Activated naive CD8-positive, alpha-beta T cell (primary cell): ENCODE measurements around the gene CD86.

Experiments used
- H3K27ac Mint-ChIP-seq: one replicate; pipeline ENCODE4 v1.8.0; 2021; ENCODE audit warnings: mixed read lengths
- H3K27me3 Mint-ChIP-seq: one replicate; pipeline ENCODE4 v1.8.0; 2021; ENCODE audit warnings: mixed read lengths
- H3K36me3 Mint-ChIP-seq: one replicate; pipeline ENCODE4 v1.8.0; 2021; ENCODE audit warnings: mixed read lengths
- H3K4me1 Mint-ChIP-seq: one replicate; pipeline ENCODE4 v1.8.0; 2021; ENCODE audit warnings: low read depth, mixed read lengths
- H3K4me3 Mint-ChIP-seq: one replicate; pipeline ENCODE4 v1.8.0; 2021; ENCODE audit warnings: mild to moderate bottlenecking, mixed read lengths
- H3K9me3 Mint-ChIP-seq: one replicate; pipeline ENCODE4 v1.8.0; 2021; ENCODE audit warnings: low read depth, mixed read lengths

Gene CD86

DNA sequence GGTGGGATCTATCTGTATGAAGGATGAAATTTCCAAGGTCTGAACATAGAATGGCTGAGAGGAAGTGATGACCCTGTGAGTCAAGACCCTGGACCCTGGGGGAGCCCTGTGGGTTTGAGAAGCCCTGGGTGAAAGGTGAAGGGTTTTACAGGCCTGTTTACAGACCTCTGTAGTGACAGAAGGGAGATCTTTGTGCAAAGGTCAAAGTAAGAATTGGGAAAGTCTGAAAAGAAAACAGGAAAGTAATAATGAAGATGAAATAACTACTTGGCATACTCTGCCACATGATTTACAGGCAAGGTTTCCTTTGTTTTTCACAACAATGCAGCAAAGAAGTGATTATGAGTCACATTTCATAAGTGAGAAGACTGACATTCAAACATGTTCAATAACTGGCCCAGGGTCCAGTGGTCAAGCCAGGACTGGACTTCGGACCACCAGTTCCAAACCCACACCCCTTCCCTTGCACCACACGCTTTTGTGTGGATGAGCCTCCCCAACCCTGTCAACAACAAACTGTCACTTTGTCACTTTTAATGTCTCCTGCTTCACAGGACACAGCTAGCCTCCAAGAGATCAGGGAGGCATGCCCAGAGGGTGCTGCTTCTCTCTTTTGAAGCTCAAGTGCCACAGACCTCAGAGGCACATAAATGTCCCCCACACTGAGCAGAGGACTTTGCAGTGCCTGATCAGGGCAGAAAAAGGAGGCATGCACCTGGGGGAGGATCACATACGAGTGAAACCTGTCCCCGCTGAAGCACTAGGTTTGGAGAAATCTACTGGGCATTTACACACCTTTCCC, 21.5 kb downstream of the CD86 start:
- Mint-ChIP-seq H3K27ac (no peak overlapping the region), H3K4me1 (no peaks in the 10 kb centered on the region), H3K36me3 (peaks cover 2% of the 10 kb centered on the region), H3K4me3 (no peak overlapping the region), H3K9me3 (peaks cover 3% of the 10 kb centered on the region), H3K27me3 (peaks cover 13% of the 10 kb centered on the region)

DNA sequence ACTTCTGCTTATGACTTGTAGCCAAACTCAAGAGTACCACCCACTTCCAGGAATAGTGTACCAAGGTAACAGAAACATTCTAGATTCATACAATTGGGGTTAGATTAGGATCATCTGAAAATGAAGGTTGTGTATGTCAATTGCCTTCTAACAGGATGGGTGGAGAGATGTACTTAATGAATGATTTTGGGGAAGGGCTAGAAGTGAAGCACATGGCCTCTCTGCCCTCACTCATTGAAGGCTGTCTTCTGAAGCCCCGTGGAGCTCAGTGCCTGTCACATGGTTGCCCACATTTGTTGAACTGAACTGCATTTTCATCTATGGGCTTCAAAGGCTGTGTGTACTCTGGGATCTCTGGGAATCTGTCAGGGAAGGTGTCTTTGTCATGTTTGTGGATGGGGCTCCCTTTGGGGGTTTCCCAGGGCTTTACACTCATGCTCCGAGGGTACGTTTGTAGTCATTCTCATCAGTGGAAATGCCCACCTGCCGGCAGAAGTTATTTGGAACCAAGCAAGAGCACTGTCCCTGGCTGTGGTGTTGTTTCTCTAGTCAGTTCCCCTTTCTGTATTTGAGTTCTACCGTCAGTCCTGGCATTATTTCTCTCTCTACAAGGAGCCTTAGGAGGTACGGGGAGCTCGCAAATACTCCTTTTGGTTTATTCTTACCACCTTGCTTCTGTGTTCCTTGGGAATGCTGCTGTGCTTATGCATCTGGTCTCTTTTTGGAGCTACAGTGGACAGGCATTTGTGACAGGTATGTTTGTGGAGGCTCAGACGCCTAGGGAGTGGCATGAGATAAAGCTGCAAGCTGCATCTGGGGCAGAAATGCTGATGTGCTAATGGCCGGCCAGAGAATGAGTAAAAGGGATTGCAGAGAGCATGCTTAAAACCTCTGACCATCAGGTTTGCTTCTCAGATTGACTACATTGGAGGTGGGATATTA, 22.4 kb downstream of the CD86 start:
- H3K36me3 Mint-ChIP-seq: peaks cover 2% of the 10 kb centered on the region
- H3K27me3 Mint-ChIP-seq: peaks cover 13% of the 10 kb centered on the region
- no peak overlapping the region for H3K27ac Mint-ChIP-seq
- no peaks in the 10 kb centered on the region for H3K4me1 Mint-ChIP-seq
- peaks cover 3% of the 10 kb centered on the region for H3K9me3 Mint-ChIP-seq
- H3K4me3 Mint-ChIP-seq: no peak overlapping the region

DNA sequence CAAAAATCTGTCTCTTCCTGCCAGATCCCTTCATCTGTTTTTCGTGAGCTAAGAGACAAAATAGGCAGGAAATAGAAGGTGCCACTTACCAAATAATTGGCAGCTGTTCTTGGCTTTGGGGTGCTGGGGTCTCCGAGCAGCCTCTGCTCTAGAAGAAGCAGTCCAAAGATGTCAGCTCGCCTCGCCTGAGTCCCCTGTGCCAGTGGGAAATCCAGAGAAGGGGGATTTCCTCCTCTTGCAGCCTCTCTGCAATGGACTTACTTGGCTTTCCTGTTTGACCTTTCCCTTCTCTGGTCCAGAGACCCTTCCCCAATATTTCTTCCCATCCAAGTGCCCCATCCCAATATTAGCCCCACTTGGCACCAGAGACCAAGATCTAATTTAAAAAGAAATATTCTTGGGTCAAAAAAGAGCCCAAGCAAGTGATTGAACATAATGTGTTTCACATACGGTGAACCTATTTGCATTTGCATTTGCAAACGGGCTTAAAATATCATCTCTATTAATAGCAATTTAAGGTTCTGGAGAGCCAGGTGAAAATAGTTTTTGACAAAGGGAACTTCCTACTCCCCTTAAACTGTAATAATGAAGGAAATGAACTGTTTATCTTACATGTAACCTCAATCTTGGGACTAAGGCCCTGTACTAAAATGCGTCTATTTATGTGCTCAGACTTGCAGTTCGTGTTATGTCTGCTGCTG, 23.2 kb downstream of the CD86 start:
- H3K4me1 Mint-ChIP-seq: no peaks in the 10 kb centered on the region

DNA sequence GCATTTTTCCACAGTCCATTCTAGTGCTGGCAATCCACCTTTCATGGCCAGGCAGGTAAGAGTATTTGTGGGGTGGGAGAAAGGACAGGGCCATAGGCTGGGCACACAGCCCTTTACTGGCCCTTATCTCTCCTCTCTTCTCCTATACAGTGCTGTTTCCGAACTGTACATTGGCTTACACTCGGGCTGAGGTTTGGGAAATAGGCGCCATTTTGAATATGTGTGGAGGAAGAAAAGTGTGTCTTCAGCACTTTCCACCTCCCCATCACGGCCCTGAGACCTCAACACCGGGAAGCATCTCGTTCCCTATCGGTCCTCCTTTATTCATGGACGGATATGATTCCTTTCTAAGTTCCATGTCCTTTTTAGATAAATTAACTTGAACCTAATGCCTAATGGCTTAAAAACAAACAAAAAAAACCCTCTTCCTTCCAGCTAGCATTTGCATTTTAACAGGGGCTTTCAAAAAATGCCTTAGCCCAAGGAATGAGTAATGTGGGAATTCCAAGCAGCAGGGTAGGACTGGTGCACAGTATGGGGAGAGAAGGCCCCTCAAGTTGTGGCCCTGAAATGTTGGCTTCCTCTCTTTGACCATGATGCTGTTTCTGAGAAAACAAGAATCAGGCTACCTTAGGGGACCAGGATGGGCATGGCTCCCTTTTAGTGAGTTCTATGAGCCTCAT, 24.5 kb downstream of the CD86 start:
- Mint-ChIP-seq H3K4me1 (no peaks in the 10 kb centered on the region), H3K9me3 (no peaks in the 10 kb centered on the region), H3K27me3 (peaks cover 8% of the 10 kb centered on the region), H3K27ac (no peak overlapping the region), H3K4me3 (no peak overlapping the region), H3K36me3 (no peaks in the 10 kb centered on the region)

More for the DNA sequence above, 23.2 kb downstream of the CD86 start:
- peaks cover 3% of the 10 kb centered on the region for H3K9me3 Mint-ChIP-seq
- H3K36me3 Mint-ChIP-seq: no peaks in the 10 kb centered on the region
- no peak overlapping the region for H3K27ac Mint-ChIP-seq
- H3K27me3 Mint-ChIP-seq: peaks cover 11% of the 10 kb centered on the region
- no peak overlapping the region for H3K4me3 Mint-ChIP-seq

DNA sequence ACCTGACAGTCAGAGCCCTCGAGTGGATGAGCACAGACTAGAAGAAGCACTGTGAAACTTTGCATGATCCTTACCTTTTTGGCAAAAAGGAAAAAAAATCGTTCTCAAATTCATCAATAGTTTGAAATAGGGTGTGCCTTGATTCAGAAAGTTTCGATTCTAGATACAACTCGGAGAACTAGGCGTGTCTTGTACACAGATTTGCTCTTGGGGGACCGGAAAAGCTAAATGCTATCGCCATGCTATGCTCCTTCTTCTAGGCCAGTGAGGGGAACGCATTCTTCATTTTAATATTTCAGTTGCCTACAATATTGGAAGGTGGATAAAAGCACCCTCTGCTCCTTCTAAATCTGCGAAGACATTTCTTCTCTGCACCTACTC, 25.0 kb downstream of the CD86 start:
- Mint-ChIP-seq H3K4me3 (no peak overlapping the region), H3K36me3 (no peaks in the 10 kb centered on the region), H3K4me1 (no peaks in the 10 kb centered on the region), H3K9me3 (no peaks in the 10 kb centered on the region), H3K27ac (no peak overlapping the region), H3K27me3 (peaks cover 6% of the 10 kb centered on the region)

DNA sequence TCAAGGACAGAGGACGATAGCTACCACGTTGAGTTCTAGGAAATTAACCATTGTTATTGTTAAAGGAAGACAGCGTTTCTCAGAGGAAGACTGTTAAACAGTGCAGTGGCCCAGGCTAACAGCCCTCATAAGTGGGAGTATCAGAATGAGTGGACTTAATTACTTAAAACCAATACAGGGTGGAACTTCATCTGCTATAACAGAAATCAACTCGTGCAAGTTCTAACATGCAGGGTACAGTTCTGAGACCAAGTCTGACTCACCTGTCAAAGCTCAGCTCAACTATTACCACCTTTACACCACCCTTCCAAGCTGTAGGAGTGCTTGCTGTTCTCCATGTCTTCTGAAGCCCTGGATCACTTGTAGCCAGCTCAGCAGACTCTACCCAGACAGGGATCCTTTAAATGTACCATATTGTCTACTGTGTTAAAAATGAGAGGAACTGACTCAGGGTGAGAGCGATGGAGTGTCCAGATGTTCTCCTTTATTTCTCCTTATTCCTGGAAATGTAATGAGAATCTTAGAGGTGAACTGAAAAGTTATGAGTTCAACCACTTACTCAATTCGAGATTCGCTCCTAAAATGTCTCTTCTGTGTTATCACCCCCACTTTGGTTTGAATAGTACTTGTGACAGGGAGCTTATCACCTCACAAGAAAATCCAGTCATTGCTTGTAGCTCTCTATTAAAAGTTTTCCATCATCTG, 26.5 kb downstream of the CD86 start:
- H3K36me3 Mint-ChIP-seq: no peaks in the 10 kb centered on the region
- no peaks in the 10 kb centered on the region for H3K9me3 Mint-ChIP-seq
- peaks cover 5% of the 10 kb centered on the region for H3K27me3 Mint-ChIP-seq
- no peaks in the 10 kb centered on the region for H3K4me1 Mint-ChIP-seq
- H3K27ac Mint-ChIP-seq: no peak overlapping the region
- H3K4me3 Mint-ChIP-seq: no peak overlapping the region

DNA sequence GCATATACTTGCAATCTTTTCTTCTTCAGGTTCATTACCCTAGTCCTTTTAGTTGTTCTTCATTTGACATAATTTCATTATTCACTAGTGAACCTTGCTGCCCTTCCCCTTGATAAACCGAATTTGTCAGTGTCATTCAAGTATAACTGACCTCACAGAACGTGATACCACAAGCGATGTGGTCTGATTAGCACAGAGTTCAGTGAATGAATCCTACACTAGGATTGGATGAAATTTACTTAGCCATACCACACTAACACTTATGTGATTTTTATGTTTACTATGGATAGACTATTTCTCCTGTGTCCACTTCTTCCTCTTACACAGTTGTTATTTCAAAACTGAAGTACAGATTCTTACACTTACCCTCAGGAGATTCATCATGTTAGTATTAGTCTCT, 27.2 kb downstream of the CD86 start:
- Mint-ChIP-seq H3K4me3 (no peak overlapping the region), H3K27ac (no peak overlapping the region)

DNA sequence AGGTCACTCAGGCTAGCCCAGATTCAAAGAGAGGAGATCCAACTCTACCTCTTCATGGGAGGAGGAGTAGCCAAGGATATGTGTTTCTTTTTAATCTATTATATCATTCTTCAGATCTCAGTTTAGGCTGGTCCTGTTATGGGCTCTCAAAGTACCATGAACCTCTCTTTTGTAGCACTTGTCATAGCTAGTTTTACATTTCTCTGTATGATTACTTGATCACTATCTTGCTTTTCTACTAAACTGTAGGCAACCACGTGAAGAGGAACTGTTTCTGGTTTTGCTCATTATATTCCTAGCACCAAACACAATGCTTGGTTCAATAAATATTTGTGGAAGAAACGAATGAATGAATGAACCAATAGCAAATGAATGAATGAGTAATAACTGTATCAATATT, 29.6 kb downstream of the CD86 start:
- Mint-ChIP-seq H3K4me3 (no peak overlapping the region), H3K9me3 (no peaks in the 10 kb centered on the region), H3K27me3 (peaks cover 4% of the 10 kb centered on the region), H3K36me3 (no peaks in the 10 kb centered on the region), H3K27ac (no peak overlapping the region), H3K4me1 (no peaks in the 10 kb centered on the region)

More for the DNA sequence above, 27.2 kb downstream of the CD86 start:
- Mint-ChIP-seq H3K27me3 (peaks cover 4% of the 10 kb centered on the region), H3K4me1 (no peaks in the 10 kb centered on the region), H3K36me3 (no peaks in the 10 kb centered on the region), H3K9me3 (no peaks in the 10 kb centered on the region)

DNA sequence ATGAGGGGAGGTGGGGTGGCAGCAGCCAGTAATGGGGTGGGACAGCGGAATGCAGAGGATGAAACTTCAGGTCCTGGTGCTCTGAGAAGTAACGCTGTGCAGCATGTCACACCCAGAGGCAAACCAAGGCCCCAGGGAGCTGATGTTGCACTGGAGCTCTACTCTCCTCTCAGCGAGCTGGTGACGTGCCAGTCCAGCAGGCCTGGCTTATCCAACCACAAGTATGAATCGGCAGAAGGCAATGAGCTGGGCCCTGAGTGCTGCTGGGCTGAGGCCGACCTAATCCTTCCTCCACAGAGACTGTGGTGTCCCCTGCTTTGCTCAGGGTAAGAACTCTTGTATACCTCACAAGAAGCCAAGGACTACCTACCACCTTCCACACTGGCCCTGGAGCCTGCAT, 30.5 kb downstream of the CD86 start:
- Mint-ChIP-seq H3K36me3 (no peaks in the 10 kb centered on the region), H3K27ac (no peak overlapping the region)

DNA sequence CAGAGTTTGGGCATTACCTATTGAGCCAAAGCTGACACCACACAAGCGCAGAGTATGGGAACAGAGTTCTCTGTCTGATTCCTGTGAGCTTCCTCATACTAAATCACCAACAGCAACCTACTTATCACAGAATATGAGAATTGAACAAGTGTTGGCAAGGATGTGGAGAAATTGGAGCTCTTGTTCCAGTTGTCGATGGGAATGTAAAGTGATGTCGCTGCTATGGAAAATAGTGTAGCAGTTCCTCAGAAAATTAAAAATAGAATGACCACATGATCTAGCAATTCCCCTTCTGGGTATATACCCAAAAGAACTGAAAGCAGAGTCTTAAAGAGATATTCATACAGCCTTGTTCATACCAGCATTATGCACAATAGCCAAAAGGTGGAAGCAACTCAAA, 33.4 kb downstream of the CD86 start:
- no peak overlapping the region for H3K4me3 Mint-ChIP-seq
- peaks cover 3% of the 10 kb centered on the region for H3K4me1 Mint-ChIP-seq
- H3K36me3 Mint-ChIP-seq: peaks cover 3% of the 10 kb centered on the region
- H3K27me3 Mint-ChIP-seq: no peaks in the 10 kb centered on the region
- H3K9me3 Mint-ChIP-seq: no peaks in the 10 kb centered on the region
- H3K27ac Mint-ChIP-seq: no peak overlapping the region

More for the DNA sequence above, 30.5 kb downstream of the CD86 start:
- Mint-ChIP-seq H3K27me3 (peaks cover 2% of the 10 kb centered on the region), H3K9me3 (no peaks in the 10 kb centered on the region), H3K4me3 (no peak overlapping the region), H3K4me1 (no peaks in the 10 kb centered on the region)

DNA sequence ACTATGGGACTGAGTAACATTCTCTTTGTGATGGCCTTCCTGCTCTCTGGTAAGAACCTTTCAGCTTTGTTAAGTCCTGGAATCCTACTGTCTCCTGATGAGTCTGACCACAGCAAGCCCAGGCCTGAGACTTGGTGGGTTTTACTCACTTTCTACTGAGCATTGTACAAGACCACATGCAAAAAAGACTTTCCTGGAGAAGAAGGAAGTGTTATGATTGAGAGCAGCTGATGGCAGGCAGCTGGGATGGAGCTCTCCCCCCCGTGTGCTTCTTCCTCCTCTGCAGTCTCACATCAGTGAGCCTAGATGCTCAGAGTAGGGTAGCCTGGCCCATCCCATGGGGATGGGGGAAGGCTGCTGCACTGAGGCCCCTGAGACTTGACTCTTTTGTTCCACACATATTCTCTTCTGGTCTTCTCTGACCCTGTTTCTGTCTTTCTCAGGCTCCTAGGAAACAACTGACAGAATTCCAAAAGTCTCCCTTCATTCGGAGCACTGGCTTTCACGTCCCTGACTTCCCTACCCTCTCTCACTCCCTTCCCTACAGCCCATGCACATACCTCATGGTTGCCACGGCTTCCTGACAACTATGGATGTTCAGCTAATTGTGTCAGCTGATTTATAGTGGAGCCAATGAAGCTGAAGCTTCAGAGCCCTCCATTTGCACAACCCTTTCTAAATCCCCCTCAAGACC, 36.6 kb downstream of the CD86 start:
- Mint-ChIP-seq H3K27ac (no peak overlapping the region), H3K36me3 (peaks cover 3% of the 10 kb centered on the region), H3K4me3 (no peak overlapping the region), H3K4me1 (peaks cover 3% of the 10 kb centered on the region), H3K9me3 (no peaks in the 10 kb centered on the region), H3K27me3 (peaks cover 1% of the 10 kb centered on the region)

DNA sequence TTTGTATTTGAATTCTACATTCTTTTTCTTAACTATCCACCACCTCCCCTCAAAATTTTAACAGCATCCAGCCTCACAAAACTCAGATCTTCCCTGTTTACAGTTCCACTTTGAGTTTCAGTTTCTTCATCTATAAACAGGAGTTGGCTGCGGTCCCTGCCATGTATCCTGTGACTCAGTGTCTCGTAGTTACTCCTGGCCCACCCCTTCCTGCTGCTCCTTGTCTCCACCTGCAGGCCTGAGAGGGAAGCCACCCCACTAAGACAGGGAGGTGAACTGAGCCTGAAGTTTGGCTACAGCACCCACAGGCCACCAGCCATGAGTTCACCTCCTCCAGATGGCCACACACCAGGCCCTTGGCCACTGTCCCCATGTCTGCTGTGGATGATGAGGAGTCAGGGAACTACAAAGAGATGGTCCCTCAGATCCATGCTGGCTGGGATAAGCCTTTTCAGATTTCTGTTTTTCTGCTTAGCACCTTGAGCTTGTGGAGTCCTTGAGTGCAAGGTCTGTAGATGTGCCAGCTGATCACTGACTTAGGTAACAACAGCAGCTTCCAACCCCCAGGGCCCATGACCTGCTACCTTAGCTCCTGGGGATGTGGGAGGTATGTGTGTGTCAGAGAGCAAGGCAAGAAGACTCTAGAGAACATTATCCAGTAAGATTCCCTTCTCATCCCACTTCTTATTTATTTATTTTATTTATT, 37.5 kb downstream of the CD86 start:
- Mint-ChIP-seq H3K36me3 (peaks cover 3% of the 10 kb centered on the region), H3K27ac (no peak overlapping the region), H3K27me3 (peaks cover 1% of the 10 kb centered on the region), H3K9me3 (no peaks in the 10 kb centered on the region), H3K4me3 (no peak overlapping the region), H3K4me1 (peaks cover 3% of the 10 kb centered on the region)

DNA sequence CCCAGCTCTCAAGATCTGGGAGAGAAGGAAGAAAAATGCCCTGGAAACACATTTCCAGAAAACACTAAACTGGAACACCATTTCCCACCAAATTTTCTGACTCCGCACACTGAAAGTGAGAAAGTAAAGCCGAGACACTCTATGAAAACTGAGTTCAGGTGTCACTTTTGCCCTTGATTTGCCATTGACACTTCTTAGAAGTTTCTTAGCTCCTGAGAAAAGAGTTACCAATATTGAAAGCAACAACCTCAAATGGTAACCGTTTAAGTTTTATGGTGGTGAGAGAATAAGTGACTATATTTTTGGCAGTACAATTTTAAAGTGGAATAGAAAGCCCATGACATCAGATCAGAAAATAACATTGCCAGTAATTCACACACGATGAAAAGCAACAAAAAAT, 39.0 kb downstream of the CD86 start:
- Mint-ChIP-seq H3K4me3 (no peak overlapping the region), H3K27ac (no peak overlapping the region), H3K9me3 (no peaks in the 10 kb centered on the region), H3K27me3 (peaks cover 1% of the 10 kb centered on the region), H3K36me3 (peaks cover 3% of the 10 kb centered on the region), H3K4me1 (peaks cover 3% of the 10 kb centered on the region)
